ENCODE results near the gene NEUROG2. TPM values are rescaled to one million over a fixed set of nuclear protein-coding genes. Genes with fewer than 3 reads are reported as not detected.

NEUROG2 gene
- polyA plus RNA-seq, 1 donor from 2014 or later: 0.19 TPM

- no peak overlapping the region for H2AFZ ChIP-seq (ENCODE audit: low read depth, low read length)
- no peaks in the 10 kb centered on the region for H3K9me2 ChIP-seq (ENCODE audit: insufficient read depth, low read length)
- H3K4me3 ChIP-seq (ENCODE audit: low read length): no peak overlapping the region
- no peaks in the 10 kb centered on the region for H3K79me2 ChIP-seq (replicated peaks; ENCODE audit: insufficient read depth, low read length)
- H3K36me3 ChIP-seq (ENCODE audit: insufficient read depth, low read length): no peaks in the 10 kb centered on the region
- H3K9ac ChIP-seq (ENCODE audit: low read length): no peak overlapping the region
- no peaks in the 10 kb centered on the region for H3K9me3 ChIP-seq (ENCODE audit: low read length)
- no peak overlapping the region for H3K27ac ChIP-seq (ENCODE audit: low read length)
- no peaks in the 10 kb centered on the region for H3F3A ChIP-seq (ENCODE audit: insufficient read depth, low read length, poor library complexity, severe bottlenecking)
- H3K4me2 ChIP-seq (ENCODE audit: low read length): no peak overlapping the region
- H3K27me3 ChIP-seq (ENCODE audit: insufficient read depth, low read depth, low read length): no peaks in the 10 kb centered on the region
- TF ChIP-seq EP300 (conservative IDR thresholded peaks at IDR 0.05; ENCODE audit: poor library complexity, severe bottlenecking): no peak
- no peak for TF ChIP-seq MXI1 (conservative IDR thresholded peaks at IDR 0.05; ENCODE audit: poor library complexity, severe bottlenecking)
- TF ChIP-seq REST (IDR thresholded peaks at IDR 0.05; ENCODE audit: borderline replicate concordance): no peak
- TF ChIP-seq POLR2AphosphoS5 (IDR thresholded peaks at IDR 0.05): no peak
- no peak for TF ChIP-seq RAD21 (conservative IDR thresholded peaks at IDR 0.05)
- no peak for TF ChIP-seq TAF1 (IDR thresholded peaks at IDR 0.05; ENCODE audit: low read depth)
- no peak for TF ChIP-seq EZH2 (IDR thresholded peaks at IDR 0.05; ENCODE audit: borderline replicate concordance, insufficient read depth, low read length, poor library complexity, severe bottlenecking)
- H4K20me1 ChIP-seq (ENCODE audit: insufficient read depth): no peaks in the 10 kb centered on the region
Measured at GRCh38 chr4:112552668-112553067, 36.7 kb upstream of the NEUROG2 start.

GRCh38 chr4:112550728-112551127, 34.7 kb upstream of the NEUROG2 start:
- H3K9me3 ChIP-seq (ENCODE audit: low read length): no peaks in the 10 kb centered on the region
- H3K4me3 ChIP-seq (ENCODE audit: low read length): no peak overlapping the region
- no peaks in the 10 kb centered on the region for H3K9me2 ChIP-seq (ENCODE audit: insufficient read depth, low read length)
- no peaks in the 10 kb centered on the region for H3K27me3 ChIP-seq (ENCODE audit: insufficient read depth, low read depth, low read length)
- no peaks in the 10 kb centered on the region for H3F3A ChIP-seq (ENCODE audit: insufficient read depth, low read length, poor library complexity, severe bottlenecking)
- no peak overlapping the region for H3K27ac ChIP-seq (ENCODE audit: low read length)
- H2AFZ ChIP-seq (ENCODE audit: low read depth, low read length): no peak overlapping the region
- no peak for TF ChIP-seq SMC3 (conservative IDR thresholded peaks at IDR 0.05; ENCODE audit: poor library complexity)
- TF ChIP-seq POLR2AphosphoS5 (IDR thresholded peaks at IDR 0.05): no peak
- TF ChIP-seq EP300 (conservative IDR thresholded peaks at IDR 0.05; ENCODE audit: poor library complexity, severe bottlenecking): no peak
- no peak for TF ChIP-seq EZH2 (IDR thresholded peaks at IDR 0.05; ENCODE audit: borderline replicate concordance, insufficient read depth, low read length, poor library complexity, severe bottlenecking)
- TF ChIP-seq RAD21 (conservative IDR thresholded peaks at IDR 0.05): no peak
- TF ChIP-seq TAF1 (IDR thresholded peaks at IDR 0.05; ENCODE audit: low read depth): no peak
- TF ChIP-seq MXI1 (conservative IDR thresholded peaks at IDR 0.05; ENCODE audit: poor library complexity, severe bottlenecking): no peak
- no peak for TF ChIP-seq REST (IDR thresholded peaks at IDR 0.05; ENCODE audit: borderline replicate concordance)
- TF ChIP-seq CTCF (IDR thresholded peaks at IDR 0.05; ENCODE audit: poor library complexity, severe bottlenecking): no peak
- H3K4me2 ChIP-seq (ENCODE audit: low read length): no peak overlapping the region
- no peaks in the 10 kb centered on the region for H3K79me2 ChIP-seq (replicated peaks; ENCODE audit: insufficient read depth, low read length)
- H3K9ac ChIP-seq (ENCODE audit: low read length): no peak overlapping the region
- H3K36me3 ChIP-seq (ENCODE audit: insufficient read depth, low read length): no peaks in the 10 kb centered on the region
- H4K20me1 ChIP-seq (ENCODE audit: insufficient read depth): no peaks in the 10 kb centered on the region

All from neural cell (in vitro differentiated cells).